ENCODE measurements around the gene MAGEB4. TPM values are rescaled to one million over a fixed set of nuclear protein-coding genes. Genes with fewer than 3 reads are reported as not detected.

The MAGEB4 gene
- total RNA-seq, 1 experiment from 2014 or later: not detected

GRCh38 chrX:30283456-30284200 lies 41.8 kb downstream of the MAGEB4 start:
- DNase-seq (ENCODE audit: low spot score): peak; percentile 62

Other genes with a start within 250 kb of the MAGEB4 start
- not detected in 2 replicates for gene MAGEB2, start 26.4 kb upstream of the MAGEB4 start, total RNA-seq (2014; rRNA removed; shearing (Covaris generic))
- not detected in 2 replicates for gene MAGEB3, start 11.3 kb upstream of the MAGEB4 start, total RNA-seq (2014; rRNA removed; shearing (Covaris generic))
- gene MAGEB1, start 5.1 kb downstream of the MAGEB4 start, total RNA-seq (2014; rRNA removed; shearing (Covaris generic)): not detected in 2 replicates
- gene NR0B1, start 67.4 kb downstream of the MAGEB4 start, total RNA-seq (2014; rRNA removed; shearing (Covaris generic)): not detected in 2 replicates